Non-pigmented ciliary epithelial cell (primary cell): ENCODE data around the gene SH3RF1.

Source experiments
- DNase-seq: peaks from one replicate; pipeline ENCODE4 v3.0.0-alpha.2; 2010; ENCODE audit warnings: low read depth

SH3RF1 gene

DNA sequence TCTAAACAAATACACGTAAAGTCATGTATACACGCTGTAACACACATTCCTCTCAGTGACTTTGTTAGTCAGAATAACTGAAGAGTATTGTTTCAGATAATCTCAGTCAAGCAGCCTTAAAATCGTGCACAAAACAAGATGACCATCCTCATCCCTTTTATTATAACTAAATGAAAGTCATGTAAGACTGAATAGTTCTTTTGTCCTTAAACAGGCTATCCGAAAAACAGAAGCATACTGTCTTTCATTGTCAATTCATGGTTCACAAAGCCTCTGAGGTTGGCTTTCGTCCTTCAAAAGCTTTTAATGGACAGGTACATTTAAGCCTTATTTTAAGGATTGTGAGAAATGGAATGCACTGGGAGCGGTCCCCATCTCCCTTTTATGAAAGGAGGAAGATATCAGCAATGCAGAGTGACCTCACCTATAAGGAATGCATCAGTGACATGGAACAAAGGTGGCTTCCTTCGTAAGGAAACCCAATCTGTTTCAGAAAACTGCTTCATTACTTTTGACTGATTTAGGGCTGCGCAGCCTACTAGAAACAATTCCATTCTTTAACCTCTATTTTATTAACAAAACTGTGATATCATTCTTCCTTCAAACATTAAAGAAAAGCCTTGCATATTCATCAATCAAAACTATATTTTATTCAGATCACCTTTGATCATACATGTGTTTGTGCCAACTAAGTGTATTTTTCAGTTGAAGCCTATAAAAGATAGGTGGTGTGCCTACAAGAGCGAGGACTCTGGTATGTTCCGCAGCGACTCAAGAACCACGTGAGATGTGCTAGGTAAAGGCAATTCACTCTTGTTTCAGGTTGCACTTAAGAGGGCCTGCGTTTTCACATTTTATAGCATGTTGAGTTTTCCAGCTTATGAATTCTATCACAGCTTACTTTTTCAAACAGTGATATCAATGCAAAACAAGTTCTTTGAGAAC is 19.2 kb downstream of the SH3RF1 start:
- no peak for DNase-seq

GRCh38 chr4:169250796-169251195 is 20.0 kb downstream of the SH3RF1 start:
- DNase-seq, result no peak

GRCh38 chr4:169249999-169250398 is 20.8 kb downstream of the SH3RF1 start:
- no peak for DNase-seq

DNA sequence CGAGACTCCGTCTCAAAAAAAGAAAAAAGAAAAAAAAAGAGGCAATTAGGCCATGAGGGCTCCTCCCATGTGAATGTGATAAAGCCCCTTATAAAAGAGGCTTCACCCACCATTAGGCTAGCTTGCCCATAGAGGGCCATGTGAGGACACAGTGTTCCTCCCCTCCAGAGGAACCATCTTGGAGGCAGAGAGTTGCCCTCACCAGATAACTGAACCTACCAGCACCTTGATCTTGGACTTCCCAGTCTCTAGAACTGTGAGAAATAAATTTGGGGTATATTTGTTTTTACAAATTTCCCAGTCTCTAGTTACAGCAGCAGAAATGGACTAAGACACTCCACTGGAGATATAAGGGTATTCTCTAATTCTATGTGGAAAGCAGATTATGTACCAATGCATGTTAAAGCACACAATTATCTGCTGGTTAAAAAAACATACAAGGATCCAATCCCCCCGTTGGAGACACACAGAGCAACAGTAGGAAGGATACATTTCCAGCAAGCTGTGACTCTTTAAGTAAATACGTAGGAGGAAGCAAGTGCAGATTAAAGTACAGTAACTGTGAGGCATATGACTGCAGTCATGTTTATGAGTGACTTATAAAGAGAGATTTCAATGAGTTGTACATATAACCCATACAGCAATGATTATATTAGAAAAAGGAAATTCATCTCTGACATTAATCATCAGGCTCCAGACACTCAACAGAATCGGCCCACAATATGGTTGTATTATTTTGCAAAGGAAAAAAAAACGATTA is 21.4 kb downstream of the SH3RF1 start:
- no peak for DNase-seq

DNA sequence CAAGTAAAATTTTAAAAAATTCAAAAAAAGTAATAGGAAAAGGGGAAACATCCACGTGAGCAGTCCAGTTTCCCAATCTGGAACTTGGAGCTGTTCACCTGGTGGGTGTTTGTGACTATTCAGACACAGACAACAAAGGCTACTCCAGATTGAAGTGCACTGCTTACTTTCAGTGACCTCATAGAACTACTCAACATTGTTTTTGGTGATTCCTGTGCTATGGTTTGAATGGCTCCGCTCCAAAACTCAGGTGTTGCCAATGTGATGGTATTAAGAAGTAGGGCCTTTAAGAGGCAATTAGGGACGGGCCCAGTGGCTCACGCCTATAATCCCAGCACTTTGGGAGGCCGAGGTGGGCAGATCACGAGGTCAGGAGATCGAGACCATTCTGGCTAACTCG is 22.1 kb downstream of the SH3RF1 start:
- DNase-seq, result no peak

- DNase-seq, result no peak
Measured at GRCh38 chr4:169246957-169247396, 23.8 kb downstream of the SH3RF1 start.

DNA sequence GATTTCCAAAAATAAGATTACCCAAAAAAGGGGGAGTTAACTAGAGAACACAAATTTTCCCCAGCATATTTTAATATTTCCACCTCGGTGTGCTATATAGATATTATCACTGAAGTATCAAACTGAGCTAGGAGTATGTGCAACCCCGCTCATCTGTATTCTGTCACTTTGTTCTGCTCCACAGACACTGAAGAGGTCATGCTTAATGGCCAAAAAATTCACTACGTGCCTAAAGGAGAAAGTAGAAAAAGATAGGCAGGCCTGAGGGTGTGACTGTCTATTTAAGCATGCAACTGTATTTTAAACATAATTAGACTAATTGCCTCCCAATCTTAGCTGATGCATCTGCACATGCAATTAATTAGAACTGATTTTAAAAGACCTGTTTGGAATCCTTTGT is 24.5 kb downstream of the SH3RF1 start:
- DNase-seq, result no peak

GRCh38 chr4:169245061-169245460 is 25.7 kb downstream of the SH3RF1 start:
- DNase-seq, result no peak

DNA sequence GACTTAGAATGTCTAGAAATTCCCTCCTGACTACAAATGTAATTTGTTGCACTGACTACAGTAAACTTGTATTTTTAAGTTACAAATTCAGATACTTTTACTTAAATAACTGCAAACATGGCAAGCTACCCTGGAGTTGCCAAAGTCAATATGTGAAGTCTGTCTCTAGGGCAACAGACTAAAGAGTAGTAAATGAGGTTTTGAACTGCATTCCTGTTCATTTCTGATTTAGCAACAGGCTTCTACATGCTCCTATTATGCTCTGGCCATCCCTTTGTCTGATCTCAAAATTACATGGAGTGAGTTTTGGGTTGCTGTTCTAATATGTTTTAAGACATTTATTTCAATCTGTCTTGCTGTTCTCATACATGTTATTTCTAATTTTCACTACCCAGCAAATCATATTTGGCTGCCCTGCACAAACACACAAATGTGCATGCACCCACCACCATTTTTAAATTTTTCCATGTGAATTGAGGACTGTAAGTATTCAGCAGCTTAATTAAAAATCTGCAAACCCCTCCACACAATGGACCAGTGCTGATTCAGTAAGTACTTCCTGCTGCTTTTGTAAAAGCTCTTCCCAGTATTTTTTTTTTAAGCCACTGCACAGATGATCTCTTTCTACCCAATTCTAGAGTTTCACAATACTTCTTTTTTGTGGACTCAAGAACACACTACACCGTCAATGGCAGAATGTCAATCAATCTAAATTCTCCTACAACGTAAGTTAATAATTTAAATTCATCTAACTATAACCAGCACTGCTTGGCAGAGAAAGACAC is 26.7 kb downstream of the SH3RF1 start:
- no peak for DNase-seq

DNA sequence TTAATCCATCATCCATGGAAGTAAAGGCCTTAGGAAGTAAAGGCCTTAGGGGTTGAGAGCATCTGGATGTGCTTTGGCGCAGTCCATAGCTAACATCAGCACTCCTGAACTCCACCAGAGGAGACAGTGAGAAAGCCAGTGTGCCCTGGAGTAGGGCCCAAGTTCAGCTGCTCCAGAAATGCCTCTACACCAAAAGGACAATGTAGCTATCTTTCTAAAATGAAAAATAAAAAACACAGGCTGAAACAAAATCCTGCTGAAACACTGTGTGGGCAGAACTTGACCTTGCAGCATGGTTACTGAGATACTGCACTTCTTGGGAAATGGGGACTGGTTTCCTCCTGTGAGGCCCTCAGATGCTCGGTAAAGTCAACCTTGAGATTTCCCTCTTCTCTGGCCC is 29.3 kb downstream of the SH3RF1 start:
- DNase-seq, result no peak

DNA sequence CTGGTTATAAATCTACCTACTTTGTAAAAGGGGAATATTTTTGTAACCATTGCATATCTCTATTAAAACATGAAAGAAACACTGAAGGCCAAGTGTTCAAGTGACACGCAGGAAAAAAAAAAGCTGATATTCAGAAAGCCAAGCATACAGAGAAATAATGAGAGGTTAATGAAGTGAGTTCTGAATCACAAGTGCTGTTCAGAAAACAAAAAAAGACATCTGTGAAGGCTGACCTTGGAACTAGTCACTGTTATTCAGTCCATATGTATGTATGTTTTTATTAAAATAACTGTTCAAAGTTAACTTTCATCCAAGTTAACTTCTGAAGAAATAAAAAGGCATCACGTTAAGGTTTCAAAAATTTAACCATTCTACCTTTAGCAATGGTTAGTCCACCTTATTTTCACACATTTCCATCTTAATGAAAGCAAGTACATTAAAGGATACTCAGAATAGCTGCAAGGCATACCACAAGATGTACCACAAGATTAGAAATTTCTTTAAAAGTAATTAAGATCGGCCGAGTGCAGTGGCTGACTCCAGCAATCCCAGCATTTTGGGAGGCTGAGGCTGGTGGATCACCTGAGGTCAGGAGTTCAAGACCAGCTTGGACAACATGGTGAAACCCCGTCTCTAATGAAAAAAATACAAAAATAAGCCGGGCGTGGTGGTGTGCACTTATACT is 31.4 kb downstream of the SH3RF1 start:
- DNase-seq, result no peak

DNA sequence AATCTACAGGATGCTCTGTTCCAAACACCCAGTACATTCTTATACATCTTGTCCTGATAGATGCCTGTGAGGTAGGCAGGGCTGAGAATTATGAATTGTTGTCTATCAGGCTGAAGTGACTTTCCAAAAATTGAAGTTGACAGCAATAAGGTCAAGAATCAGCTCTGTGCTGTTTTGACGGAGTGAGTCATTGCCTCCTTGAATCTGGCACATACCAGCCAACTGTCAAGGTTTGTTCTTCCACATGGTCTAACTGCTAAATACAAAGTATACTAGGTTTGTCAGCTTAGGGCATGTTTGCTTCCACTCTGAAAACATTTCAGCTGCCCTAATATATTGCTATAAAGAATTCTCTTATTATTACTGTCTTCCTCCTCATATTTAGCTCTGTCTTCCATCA is 32.3 kb downstream of the SH3RF1 start:
- no peak for DNase-seq

DNA sequence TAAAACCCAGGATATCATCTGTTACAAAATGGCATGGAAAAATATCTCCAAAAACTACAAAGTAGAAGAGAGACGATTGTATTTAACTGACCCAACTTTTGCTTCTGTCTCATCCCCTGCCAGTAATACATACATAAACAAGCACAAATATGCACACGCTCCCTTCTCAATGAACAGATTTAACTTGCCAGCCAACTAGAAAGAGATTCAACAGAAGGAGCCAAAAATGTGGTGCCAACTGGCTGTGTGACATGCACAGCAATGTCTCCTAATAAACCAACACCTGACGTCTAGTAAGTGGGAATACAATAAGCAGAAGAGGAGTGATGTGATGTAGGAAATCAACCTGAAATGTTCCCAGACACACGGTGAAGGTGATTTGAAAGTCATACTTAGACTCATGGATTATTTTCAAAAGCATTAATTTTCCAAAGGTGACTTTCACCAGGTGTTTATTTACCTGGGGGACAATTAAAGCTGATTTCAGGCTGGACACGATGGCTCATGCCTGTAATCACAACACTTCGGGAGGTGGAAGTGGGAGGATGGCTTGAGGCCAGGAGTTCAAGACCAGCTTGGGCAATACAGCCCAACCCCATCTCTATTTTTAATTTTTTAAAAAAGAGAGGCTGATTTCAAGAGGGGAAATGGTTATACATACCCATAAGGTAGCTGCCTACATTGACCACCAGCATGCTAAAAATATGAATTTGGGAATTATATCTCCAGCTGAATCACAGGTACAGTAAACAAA is 33.7 kb downstream of the SH3RF1 start:
- no peak for DNase-seq

GRCh38 chr4:169236078-169236477 is 34.7 kb downstream of the SH3RF1 start:
- DNase-seq, result no peak

GRCh38 chr4:169234137-169234855 is 36.5 kb downstream of the SH3RF1 start:
- DNase-seq, result no peak

DNA sequence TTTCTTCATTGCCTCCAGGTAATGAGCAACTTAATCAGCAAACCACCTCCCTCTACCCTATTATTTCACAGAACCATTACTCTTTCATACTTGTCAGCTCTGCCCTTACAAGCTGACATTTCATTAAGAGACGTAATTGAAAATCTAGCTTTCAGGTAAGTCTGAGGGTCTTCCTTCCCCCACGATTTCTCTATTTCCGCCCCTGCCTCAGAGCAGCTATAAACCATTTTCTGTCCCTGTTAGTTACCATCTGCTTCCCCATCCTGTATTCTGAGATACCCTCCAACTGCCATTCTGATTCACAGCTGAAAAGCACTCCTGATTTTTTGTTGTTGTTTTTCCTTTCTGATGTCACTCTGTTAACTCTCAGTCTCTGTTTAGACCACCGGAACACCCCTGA is 37.1 kb downstream of the SH3RF1 start:
- no peak for DNase-seq

- no peak for DNase-seq
Measured at GRCh38 chr4:169231647-169232262, 39.0 kb downstream of the SH3RF1 start.

- DNase-seq, result peak; percentile 86
Measured at GRCh38 chr4:169229571-169230028, 41.2 kb downstream of the SH3RF1 start.

- no peak for DNase-seq
Measured at GRCh38 chr4:169228076-169228475, 42.7 kb downstream of the SH3RF1 start.

GRCh38 chr4:169226565-169226964 is 44.2 kb downstream of the SH3RF1 start:
- DNase-seq, result no peak
